OCI-LY1 (cell line): ENCODE data around the gene GPR45.

Experiments used
- H2AFZ ChIP-seq: fragments of 200-600 bp; sonication (generic), shearing (Covaris generic); 2 replicates; pipeline ENCODE4 v1.6.0; 2014; ENCODE audit warnings: antibody characterized with exemption, mild to moderate bottlenecking, low read length
- H3F3A ChIP-seq: fragments of 200-600 bp; sonication (generic), shearing (Covaris generic); 2 replicates; pipeline ENCODE4 v1.6.0; 2014; ENCODE audit warnings: mild to moderate bottlenecking, antibody characterized with exemption, low read length, moderate library complexity; ENCODE audit not compliant: insufficient read depth
- H3K27ac ChIP-seq: fragments of 200-600 bp; sonication (generic); 2 replicates; pipeline ENCODE4 v1.5.1; 2014; ENCODE audit warnings: low read length, mixed run types, mild to moderate bottlenecking, low read depth; ENCODE audit not compliant: poor library complexity, severe bottlenecking
- H3K27me3 ChIP-seq: fragments of 200-600 bp; sonication (generic); 2 replicates; pipeline ENCODE4 v1.6.0; 2014; ENCODE audit warnings: antibody characterized with exemption, mild to moderate bottlenecking, low read length, moderate library complexity; ENCODE audit not compliant: insufficient read depth
- H3K36me3 ChIP-seq: fragments of 200-600 bp; sonication (generic); 2 replicates; pipeline ENCODE4 v1.6.1; 2014; ENCODE audit warnings: mild to moderate bottlenecking, antibody characterized with exemption, low read length, moderate library complexity, mixed read lengths; ENCODE audit not compliant: insufficient read depth
- H3K4me1 ChIP-seq: fragments of 200-600 bp; sonication (generic); 2 replicates; pipeline ENCODE4 v1.5.1; 2014; ENCODE audit warnings: mild to moderate bottlenecking, low read length, moderate library complexity; ENCODE audit not compliant: insufficient read depth, severe bottlenecking
- H3K4me2 ChIP-seq: fragments of 200-600 bp; sonication (generic), shearing (Covaris generic); 2 replicates; pipeline ENCODE4 v1.6.1; 2014; ENCODE audit warnings: low read length
- H3K4me3 ChIP-seq: fragments of 200-600 bp; sonication (generic); 2 replicates; pipeline ENCODE4 v1.5.1; 2014; ENCODE audit warnings: low read length, low read depth, mild to moderate bottlenecking, mixed read lengths; ENCODE audit not compliant: poor library complexity, severe bottlenecking
- H3K79me2 ChIP-seq: fragments of 200-600 bp; shearing (Covaris generic); 2 replicates; pipeline ENCODE4 v1.6.1; 2016; ENCODE audit warnings: mixed run types, low read length, mixed read lengths; ENCODE audit not compliant: insufficient read depth
- H3K9ac ChIP-seq: fragments of 200-600 bp; sonication (generic), shearing (Covaris generic); 2 replicates; pipeline ENCODE4 v1.6.1; 2014; ENCODE audit warnings: mild to moderate bottlenecking, low read length, mixed read lengths
- H3K9me2 ChIP-seq: fragments of 200-600 bp; sonication (generic), shearing (Covaris generic); 2 replicates; pipeline ENCODE4 v1.6.1; 2014; ENCODE audit warnings: low read depth, mild to moderate bottlenecking, low read length, mixed read lengths
- H3K9me3 ChIP-seq: fragments of 200-600 bp; shearing (Covaris generic); 2 replicates; pipeline ENCODE4 v1.6.1; 2014; ENCODE audit warnings: low read length, mixed read lengths
- H4K20me1 ChIP-seq: fragments of 200-600 bp; sonication (generic), shearing (Covaris generic); 2 replicates; pipeline ENCODE4 v1.6.0; 2016; ENCODE audit warnings: mild to moderate bottlenecking, low read length; ENCODE audit not compliant: insufficient read depth
- CTCF ChIP-seq: fragments of 200-600 bp; sonication (generic), shearing (Covaris generic); IDR thresholded peaks from 2 replicates; pipeline ENCODE4 v1.5.1; 2017; ENCODE audit warnings: mild to moderate bottlenecking, antibody characterized with exemption, low read length, moderate library complexity, mixed read lengths
- EZH2 ChIP-seq: fragments of 200-600 bp; sonication (generic), shearing (Covaris generic); IDR thresholded peaks from 2 replicates; pipeline ENCODE4 v1.8.0; 2017; ENCODE audit warnings: borderline replicate concordance, mixed run types, mild to moderate bottlenecking, antibody characterized with exemption, low read length, moderate library complexity, mixed read lengths

Gene GPR45

GRCh38 chr2:105252271-105252670, 10.7 kb downstream of the GPR45 start:
- H3K79me2 ChIP-seq, result no peaks in the 10 kb centered on the region
- no peaks in the 10 kb centered on the region for H3K27me3 ChIP-seq
- H4K20me1 ChIP-seq, result no peaks in the 10 kb centered on the region
- no peaks in the 10 kb centered on the region for H3F3A ChIP-seq
- TF ChIP-seq EZH2 (no peak), CTCF (no peak)
- H3K9me2 ChIP-seq, result no peaks in the 10 kb centered on the region
- no peak overlapping the region for H3K27ac ChIP-seq
- no peak overlapping the region for H3K4me3 ChIP-seq
- H2AFZ ChIP-seq, result no peak overlapping the region
- H3K9ac ChIP-seq, result no peak overlapping the region
- H3K4me2 ChIP-seq, result no peak overlapping the region
- no peaks in the 10 kb centered on the region for H3K36me3 ChIP-seq
- H3K4me1 ChIP-seq, result no peaks in the 10 kb centered on the region
- H3K9me3 ChIP-seq, result no peaks in the 10 kb centered on the region

- no peaks in the 10 kb centered on the region for H3K4me1 ChIP-seq
- no peaks in the 10 kb centered on the region for H3K9me3 ChIP-seq
- H3K36me3 ChIP-seq, result no peaks in the 10 kb centered on the region
- no peaks in the 10 kb centered on the region for H3K79me2 ChIP-seq
- no peak overlapping the region for H3K4me3 ChIP-seq
- H2AFZ ChIP-seq, result no peak overlapping the region
- H3K9me2 ChIP-seq, result no peaks in the 10 kb centered on the region
- no peaks in the 10 kb centered on the region for H3F3A ChIP-seq
- no peak overlapping the region for H3K27ac ChIP-seq
- H3K4me2 ChIP-seq, result no peak overlapping the region
- H3K9ac ChIP-seq, result no peak overlapping the region
- TF ChIP-seq EZH2 (no peak), CTCF (no peak)
- H4K20me1 ChIP-seq, result no peaks in the 10 kb centered on the region
- no peaks in the 10 kb centered on the region for H3K27me3 ChIP-seq
Observed at GRCh38 chr2:105254531-105255210, 13.1 kb downstream of the GPR45 start.

GRCh38 chr2:105255979-105256378, 14.4 kb downstream of the GPR45 start:
- Histone ChIP-seq H3K79me2 (no peaks in the 10 kb centered on the region), H4K20me1 (no peaks in the 10 kb centered on the region), H3K27ac (no peak overlapping the region), H3K9me2 (no peaks in the 10 kb centered on the region), H3K27me3 (no peaks in the 10 kb centered on the region), H3K9ac (no peak overlapping the region), H2AFZ (no peak overlapping the region), H3K4me1 (no peaks in the 10 kb centered on the region), H3K36me3 (no peaks in the 10 kb centered on the region), H3K9me3 (no peaks in the 10 kb centered on the region), H3K4me3 (no peak overlapping the region), H3F3A (no peaks in the 10 kb centered on the region), H3K4me2 (no peak overlapping the region)
- no peak for TF ChIP-seq CTCF
- TF ChIP-seq EZH2, result no peak
